NCI-H1105 treated with DMSO at 0.1 percent for 48 hours (cell line): Measurements from ENCODE around the gene RNU4-1.
"Not testable (repeated sequence)": the region's sequence is repeated elsewhere in the genome, so short reads cannot be mapped to it uniquely, and the experiment has no call there.

Experiments used
- DNase-seq: peaks from one replicate; lab custom pipeline; 2025; lab: John Stamatoyannopoulos, UW

RNU4-1 gene

DNA sequence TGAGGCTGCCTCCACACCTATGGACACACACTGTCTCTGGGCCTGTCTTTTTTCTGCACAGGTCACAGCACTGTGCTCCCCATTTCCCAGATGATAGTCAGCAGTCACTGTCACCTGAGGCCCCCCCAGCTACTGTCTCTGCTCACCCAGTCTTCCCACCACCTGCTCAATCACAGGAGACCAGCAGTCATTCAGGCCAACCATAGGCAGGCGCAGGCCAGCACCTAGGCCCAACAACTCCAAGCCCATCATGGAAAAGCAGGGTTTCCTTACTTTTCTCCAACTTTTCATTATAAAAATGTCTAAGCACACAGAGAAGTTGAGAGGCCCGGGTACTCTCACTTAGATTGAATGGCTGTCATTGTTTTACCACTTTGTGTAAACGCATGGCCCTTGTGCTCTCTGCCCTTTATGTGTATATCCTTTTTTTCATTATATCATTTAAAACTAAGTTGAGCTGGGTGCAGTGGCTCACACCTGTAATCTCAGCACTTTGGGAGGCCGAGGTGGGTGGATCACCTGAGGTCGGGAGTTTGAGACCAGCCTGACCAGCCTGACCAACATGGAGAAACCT lies 34.6 kb downstream of the RNU4-1 start:
- no peak for DNase-seq

- DNase-seq, result no peak
These were observed 35.8 kb downstream of the RNU4-1 start for GRCh38 chr12:120257041-120257821.

GRCh38 chr12:120254809-120255208 lies 38.2 kb downstream of the RNU4-1 start:
- no peak for DNase-seq

- DNase-seq, result not testable (repeated sequence)
These were observed 39.7 kb downstream of the RNU4-1 start for GRCh38 chr12:120253313-120253712.

DNA sequence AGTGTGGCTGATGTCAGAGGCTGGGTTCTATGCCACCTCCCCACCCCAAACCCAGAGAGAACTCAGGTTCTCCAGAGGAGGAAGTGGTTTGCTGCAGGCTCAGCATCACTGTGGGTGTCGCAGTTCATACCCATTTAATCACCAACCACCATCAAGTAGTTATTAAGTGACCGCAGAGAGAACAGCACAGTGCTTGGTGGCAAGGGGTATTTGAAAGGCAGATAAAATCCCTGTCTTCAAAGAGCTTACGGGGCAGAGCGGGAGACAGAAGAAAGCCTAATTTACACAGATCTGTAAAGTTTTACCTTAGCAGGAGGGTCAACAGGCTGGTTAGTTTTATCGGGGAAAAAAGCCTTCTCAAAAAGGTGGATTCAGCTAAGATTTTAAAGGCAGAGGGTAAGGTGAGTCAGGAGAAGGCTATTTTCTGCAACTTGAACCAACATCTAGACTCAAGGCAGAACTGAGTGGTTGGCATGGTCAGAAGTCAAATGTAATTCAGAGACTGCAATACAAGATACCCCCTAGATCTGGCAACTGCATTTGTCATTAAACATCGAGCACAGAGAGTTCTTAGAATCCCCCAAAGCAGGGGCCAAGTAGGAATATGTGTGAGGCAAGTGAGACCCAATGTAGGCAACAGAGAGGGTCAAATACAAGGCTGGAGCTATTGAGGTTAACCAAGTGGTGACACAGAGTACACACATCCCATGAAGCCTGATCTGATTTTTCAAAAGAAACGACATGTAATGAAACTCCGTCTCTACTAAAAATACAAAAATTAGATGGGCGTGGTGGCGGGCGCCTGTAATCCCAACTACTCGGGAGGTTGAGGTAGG lies 40.7 kb downstream of the RNU4-1 start:
- no peak for DNase-seq

DNA sequence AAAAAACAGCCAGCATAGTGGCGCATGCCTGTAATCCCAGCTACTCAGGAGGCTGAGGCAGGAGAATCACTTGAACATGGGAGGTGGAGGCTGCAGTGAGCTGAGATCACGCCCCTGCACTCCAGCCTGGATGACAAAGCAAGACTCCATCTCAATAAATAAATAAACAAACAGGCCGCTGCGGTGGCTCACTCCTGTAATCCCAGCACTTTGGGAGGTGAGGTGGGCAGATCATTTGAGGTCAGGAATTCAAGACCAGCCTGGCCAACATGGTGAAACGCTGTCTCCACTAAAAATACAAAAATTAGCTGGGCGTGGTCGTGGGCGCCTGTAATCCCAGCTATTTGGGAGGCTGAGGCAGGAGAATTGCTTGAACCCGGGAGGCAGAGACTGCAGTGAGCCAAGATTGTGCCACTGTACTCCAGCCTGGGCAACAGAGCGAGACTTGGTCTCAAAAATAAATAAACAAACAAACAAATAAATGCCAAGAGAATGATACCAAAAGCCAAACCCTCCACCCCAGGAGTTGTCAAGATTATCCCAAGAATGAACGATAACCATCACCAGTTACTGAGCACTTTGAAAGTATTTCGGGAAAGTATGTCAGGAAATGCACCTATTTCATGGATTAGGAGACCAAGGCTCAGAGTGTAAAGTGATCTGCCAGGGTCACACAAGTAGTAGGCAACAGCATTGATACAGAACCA lies 41.5 kb downstream of the RNU4-1 start:
- not testable (repeated sequence) for DNase-seq

GRCh38 chr12:120249875-120250795 lies 42.9 kb downstream of the RNU4-1 start:
- DNase-seq, result no peak

DNA sequence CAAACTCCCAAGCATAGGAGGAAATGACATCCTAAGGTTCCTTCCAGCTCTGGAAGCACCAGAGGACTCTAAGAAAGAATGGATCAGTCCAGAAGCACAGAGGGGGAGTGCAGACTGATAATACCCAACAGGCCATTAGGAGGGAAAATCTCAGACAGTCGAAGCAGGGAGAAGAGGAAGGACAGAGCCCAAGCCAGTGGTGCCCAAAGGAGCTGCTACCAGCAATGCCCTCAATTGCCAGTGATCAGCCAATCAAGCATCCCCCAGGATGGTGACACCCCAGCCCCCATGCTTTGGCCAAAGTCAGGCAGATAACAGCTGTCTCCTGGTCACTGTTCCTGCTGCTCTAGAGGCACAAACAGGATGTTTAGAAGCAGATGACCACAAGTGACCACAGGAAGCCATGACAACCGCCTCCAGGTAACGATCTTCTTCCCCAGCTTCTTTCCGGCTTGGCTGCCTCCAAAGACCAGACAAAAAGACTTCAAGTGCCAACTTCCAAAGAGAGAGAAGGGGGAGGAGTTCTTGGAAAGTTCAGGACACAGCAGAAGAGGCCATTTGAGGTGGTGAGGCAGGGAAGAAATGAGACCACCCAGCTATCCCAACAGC lies 43.7 kb downstream of the RNU4-1 start:
- no peak for DNase-seq

GRCh38 chr12:120247621-120248030 lies 45.4 kb downstream of the RNU4-1 start:
- no peak for DNase-seq

DNA sequence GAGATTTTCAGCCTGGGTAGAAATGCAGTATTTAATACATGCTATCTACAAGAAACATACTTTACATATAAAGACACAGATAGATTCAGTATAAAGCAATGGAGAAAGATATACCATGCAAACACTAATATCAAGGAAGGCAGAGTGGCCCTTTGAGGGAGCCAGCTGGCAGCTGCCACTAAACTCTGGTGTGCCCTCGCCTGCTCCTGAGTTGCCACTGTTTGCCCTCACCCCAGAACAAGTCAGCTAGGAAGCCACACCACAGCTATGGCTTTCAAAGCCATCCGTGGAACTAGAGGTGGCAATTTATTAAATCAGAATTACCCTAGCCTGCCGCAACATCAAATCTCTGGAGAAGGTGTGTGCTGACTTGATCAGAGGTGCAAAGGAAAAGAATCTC lies 45.9 kb downstream of the RNU4-1 start:
- no peak for DNase-seq

GRCh38 chr12:120246705-120247104 lies 46.3 kb downstream of the RNU4-1 start:
- DNase-seq, result not testable (repeated sequence)
